Stimulated activated naive CD8-positive, alpha-beta T cell treated with anti-CD3 and anti-CD28 coated beads, Interleukin-15, Interleukin-2, amounts not matched to agents 100 ng/mL and 50 ng/mL, for 24 hours (primary cell): ENCODE results near the gene AACS.
"Not testable (repeated sequence)": the region's sequence is repeated elsewhere in the genome, so short reads cannot be mapped to it uniquely, and the experiment has no call there.

Source experiments
- H3K27ac Mint-ChIP-seq: one replicate; pipeline ENCODE4 v1.8.0; 2021; ENCODE audit warnings: mild to moderate bottlenecking, mixed read lengths
- H3K27me3 Mint-ChIP-seq: one replicate; pipeline ENCODE4 v1.8.0; 2021; ENCODE audit warnings: mixed read lengths
- H3K36me3 Mint-ChIP-seq: one replicate; pipeline ENCODE4 v1.8.0; 2021; ENCODE audit warnings: low read depth, mixed read lengths
- H3K4me1 Mint-ChIP-seq: one replicate; pipeline ENCODE4 v1.8.0; 2021; ENCODE audit warnings: low read depth, mixed read lengths
- H3K4me3 Mint-ChIP-seq: one replicate; pipeline ENCODE4 v1.8.0; 2021; ENCODE audit warnings: mild to moderate bottlenecking, mixed read lengths
- H3K9me3 Mint-ChIP-seq: one replicate; pipeline ENCODE4 v1.8.0; 2021; ENCODE audit warnings: mixed read lengths

AACS gene

DNA sequence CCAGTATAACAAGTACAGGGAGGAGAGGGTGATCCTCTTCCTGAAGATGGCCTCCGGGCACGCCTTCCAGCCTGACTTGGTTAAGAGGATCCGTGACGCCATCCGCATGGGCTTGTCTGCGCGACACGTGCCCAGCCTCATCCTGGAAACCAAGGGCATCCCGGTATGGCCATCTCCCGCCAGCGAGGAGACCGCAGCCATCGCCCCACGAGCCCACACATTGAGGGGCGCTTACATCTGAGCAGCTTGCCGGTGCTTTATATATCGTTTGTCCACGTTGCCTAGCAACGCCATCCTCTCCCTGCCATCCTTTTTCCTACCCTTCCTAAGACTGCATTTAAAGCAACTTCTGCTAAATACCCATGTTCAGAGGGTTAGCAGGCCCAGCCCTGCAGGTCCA is 71.5 kb downstream of the AACS start:
- H3K27me3 Mint-ChIP-seq: no peaks in the 10 kb centered on the region
- H3K4me3 Mint-ChIP-seq: no peak overlapping the region
- H3K27ac Mint-ChIP-seq: no peak overlapping the region
- H3K36me3 Mint-ChIP-seq: peaks cover 4% of the 10 kb centered on the region
- no peaks in the 10 kb centered on the region for H3K9me3 Mint-ChIP-seq
- H3K4me1 Mint-ChIP-seq: no peaks in the 10 kb centered on the region

DNA sequence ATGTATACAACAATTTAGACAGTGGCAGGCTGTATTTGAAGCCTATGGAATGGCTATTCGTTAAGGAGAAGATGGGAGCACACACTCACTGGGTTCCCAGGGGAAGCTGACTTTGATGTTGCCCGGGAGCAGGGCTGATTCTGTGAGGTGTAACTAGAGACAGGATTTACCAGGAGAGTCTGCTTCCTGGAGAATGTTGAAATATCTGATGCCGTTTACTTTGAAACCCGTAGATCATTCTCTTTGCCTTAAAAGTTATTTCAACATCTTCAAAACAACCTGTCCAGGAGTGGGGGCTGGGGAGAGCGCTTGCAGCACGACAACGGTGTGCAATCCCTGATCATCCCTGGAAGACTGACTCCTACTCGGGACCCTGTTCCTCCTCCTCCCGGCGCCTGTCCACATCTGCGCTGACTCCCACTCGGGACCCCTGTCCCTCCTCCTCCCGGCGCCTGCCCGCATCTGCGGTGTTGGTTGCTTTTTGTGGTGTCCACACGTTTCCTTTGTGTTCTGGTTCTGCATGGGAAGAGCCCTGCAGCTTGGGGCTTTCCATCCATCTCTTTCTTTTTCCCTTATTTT is 72.6 kb downstream of the AACS start:
- peaks cover 4% of the 10 kb centered on the region for H3K36me3 Mint-ChIP-seq
- no peaks in the 10 kb centered on the region for H3K27me3 Mint-ChIP-seq
- no peak overlapping the region for H3K4me3 Mint-ChIP-seq
- H3K9me3 Mint-ChIP-seq: no peaks in the 10 kb centered on the region
- no peak overlapping the region for H3K27ac Mint-ChIP-seq
- no peaks in the 10 kb centered on the region for H3K4me1 Mint-ChIP-seq

- H3K9me3 Mint-ChIP-seq: no peaks in the 10 kb centered on the region
- peaks cover 4% of the 10 kb centered on the region for H3K36me3 Mint-ChIP-seq
- H3K4me1 Mint-ChIP-seq: no peaks in the 10 kb centered on the region
- no peak overlapping the region for H3K27ac Mint-ChIP-seq
- H3K27me3 Mint-ChIP-seq: no peaks in the 10 kb centered on the region
- no peak overlapping the region for H3K4me3 Mint-ChIP-seq
These were observed 75.3 kb downstream of the AACS start for GRCh38 chr12:125140279-125141209.

GRCh38 chr12:125141210-125141573 is 76.0 kb downstream of the AACS start:
- H3K4me1 Mint-ChIP-seq, H3K27ac Mint-ChIP-seq, H3K36me3 Mint-ChIP-seq, H3K9me3 Mint-ChIP-seq, H3K27me3 Mint-ChIP-seq, H3K4me3 Mint-ChIP-seq: not testable (repeated sequence)

- H3K27ac Mint-ChIP-seq: no peak overlapping the region
- H3K27me3 Mint-ChIP-seq: no peaks in the 10 kb centered on the region
- no peak overlapping the region for H3K4me3 Mint-ChIP-seq
- peaks cover 4% of the 10 kb centered on the region for H3K36me3 Mint-ChIP-seq
- no peaks in the 10 kb centered on the region for H3K9me3 Mint-ChIP-seq
- no peaks in the 10 kb centered on the region for H3K4me1 Mint-ChIP-seq
These were observed 77.4 kb downstream of the AACS start for GRCh38 chr12:125142601-125143000.

DNA sequence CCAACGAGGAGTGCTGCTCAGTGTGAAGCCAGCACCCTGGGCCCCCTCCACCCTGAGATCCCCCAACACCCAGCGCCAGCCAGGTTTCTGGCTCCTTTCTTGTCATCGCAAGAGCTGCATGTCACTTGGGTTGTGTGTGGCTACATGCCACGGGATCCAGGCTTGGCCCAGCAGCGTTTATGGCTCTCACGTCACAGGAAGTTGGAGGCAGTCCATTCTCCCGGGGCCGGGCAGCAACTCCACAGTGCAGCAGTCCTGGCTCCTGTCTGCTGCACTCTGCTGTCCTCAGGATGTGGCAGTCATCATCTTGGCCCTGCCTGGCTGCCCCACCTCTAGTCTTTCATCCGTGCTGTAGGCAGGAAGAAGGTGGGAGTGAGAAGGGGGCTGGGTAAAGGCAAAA is 78.3 kb downstream of the AACS start:
- H3K4me3 Mint-ChIP-seq: no peak overlapping the region
- no peaks in the 10 kb centered on the region for H3K9me3 Mint-ChIP-seq
- no peaks in the 10 kb centered on the region for H3K36me3 Mint-ChIP-seq
- no peak overlapping the region for H3K27ac Mint-ChIP-seq
- H3K27me3 Mint-ChIP-seq: no peaks in the 10 kb centered on the region
- no peaks in the 10 kb centered on the region for H3K4me1 Mint-ChIP-seq

- H3K27ac Mint-ChIP-seq: no peak overlapping the region
- H3K36me3 Mint-ChIP-seq: no peaks in the 10 kb centered on the region
- H3K27me3 Mint-ChIP-seq: no peaks in the 10 kb centered on the region
- no peak overlapping the region for H3K4me3 Mint-ChIP-seq
- no peaks in the 10 kb centered on the region for H3K4me1 Mint-ChIP-seq
- no peaks in the 10 kb centered on the region for H3K9me3 Mint-ChIP-seq
These were observed 80.0 kb downstream of the AACS start for GRCh38 chr12:125145196-125145595.

DNA sequence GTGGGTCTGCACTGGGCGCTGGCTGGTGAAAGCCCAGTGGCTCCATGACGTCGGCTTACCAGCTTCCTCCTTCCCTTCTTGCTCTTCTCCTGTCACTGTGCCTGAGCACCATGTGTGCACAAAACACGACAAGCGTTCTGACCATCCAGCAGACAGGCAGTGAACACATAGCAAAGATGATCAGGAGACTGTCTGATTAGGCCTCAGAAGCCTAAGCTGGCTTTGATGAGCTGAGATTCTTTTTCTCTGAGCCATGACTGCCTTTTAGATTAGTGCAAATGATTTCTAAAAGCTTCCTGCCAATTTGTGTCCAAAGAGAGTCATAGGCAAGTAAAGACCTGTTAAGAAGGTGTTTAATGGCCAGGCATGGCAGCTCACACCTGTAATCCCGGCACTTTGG is 83.1 kb downstream of the AACS start:
- Mint-ChIP-seq H3K36me3 (no peaks in the 10 kb centered on the region), H3K27me3 (no peaks in the 10 kb centered on the region), H3K4me3 (no peak overlapping the region), H3K4me1 (no peaks in the 10 kb centered on the region), H3K27ac (no peak overlapping the region), H3K9me3 (no peaks in the 10 kb centered on the region)

DNA sequence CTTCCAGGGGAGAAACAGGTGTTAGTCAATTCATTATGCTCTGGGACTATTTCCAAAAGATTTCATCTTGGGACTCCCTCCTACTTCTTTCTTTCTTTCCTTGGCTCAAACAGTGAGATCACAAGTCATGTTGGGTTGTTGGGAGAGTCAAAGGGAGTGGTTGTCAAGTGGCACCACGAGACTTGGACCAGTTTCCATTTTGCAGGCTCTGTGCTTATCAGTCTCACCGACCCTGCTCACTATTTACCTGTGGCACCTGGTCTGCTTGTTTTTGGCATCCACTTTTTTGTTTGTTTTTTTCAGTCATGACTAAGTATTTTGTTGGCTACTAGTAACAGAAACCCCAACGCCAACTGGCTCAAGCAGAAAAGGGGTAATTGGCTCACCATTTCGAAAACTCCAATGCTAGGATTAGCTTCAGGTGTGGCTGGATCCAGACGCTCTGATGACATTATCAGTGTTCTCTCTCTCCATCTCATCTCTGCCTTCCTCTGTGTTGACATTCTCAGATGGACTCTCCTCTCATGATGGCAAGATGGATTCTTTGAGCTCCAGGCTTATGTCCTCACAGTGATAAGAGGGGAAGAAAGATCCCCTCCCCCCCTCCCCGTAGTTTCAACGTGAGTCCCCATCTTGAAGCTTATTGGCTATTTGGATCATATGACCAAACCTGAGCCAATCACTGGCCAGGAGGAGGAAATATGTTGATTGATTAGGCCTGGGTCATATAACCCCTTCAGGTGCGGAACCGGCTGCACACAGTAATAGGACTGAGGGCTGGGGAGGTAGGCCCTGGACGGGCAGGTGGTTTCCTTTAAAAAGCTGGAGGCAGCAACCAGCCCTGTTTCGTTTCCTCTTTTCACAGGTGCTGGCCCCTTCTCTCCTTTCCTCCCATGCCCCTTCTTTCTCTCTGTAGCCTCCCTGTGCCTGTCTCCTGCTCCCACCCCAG is 84.2 kb downstream of the AACS start:
- H3K4me3 Mint-ChIP-seq: no peak overlapping the region
- no peaks in the 10 kb centered on the region for H3K27me3 Mint-ChIP-seq
- no peaks in the 10 kb centered on the region for H3K36me3 Mint-ChIP-seq
- H3K9me3 Mint-ChIP-seq: no peaks in the 10 kb centered on the region
- no peak overlapping the region for H3K27ac Mint-ChIP-seq
- H3K4me1 Mint-ChIP-seq: no peaks in the 10 kb centered on the region

- H3K4me1 Mint-ChIP-seq: no peaks in the 10 kb centered on the region
These were observed 86.0 kb downstream of the AACS start for GRCh38 chr12:125151284-125151683.

GRCh38 chr12:125152463-125152862 is 87.2 kb downstream of the AACS start:
- H3K4me1 Mint-ChIP-seq: no peaks in the 10 kb centered on the region
- no peak overlapping the region for H3K4me3 Mint-ChIP-seq
- no peak overlapping the region for H3K27ac Mint-ChIP-seq
- H3K36me3 Mint-ChIP-seq: no peaks in the 10 kb centered on the region
- no peaks in the 10 kb centered on the region for H3K9me3 Mint-ChIP-seq
- no peaks in the 10 kb centered on the region for H3K27me3 Mint-ChIP-seq

More at GRCh38 chr12:125151284-125151683, 86.0 kb downstream of the AACS start:
- no peak overlapping the region for H3K27ac Mint-ChIP-seq
- no peaks in the 10 kb centered on the region for H3K27me3 Mint-ChIP-seq
- no peaks in the 10 kb centered on the region for H3K9me3 Mint-ChIP-seq
- H3K4me3 Mint-ChIP-seq: no peak overlapping the region
- no peaks in the 10 kb centered on the region for H3K36me3 Mint-ChIP-seq

GRCh38 chr12:125155366-125155765 is 90.1 kb downstream of the AACS start:
- H3K27ac Mint-ChIP-seq: no peak overlapping the region
- no peak overlapping the region for H3K4me3 Mint-ChIP-seq
- H3K4me1 Mint-ChIP-seq: no peaks in the 10 kb centered on the region
- no peaks in the 10 kb centered on the region for H3K9me3 Mint-ChIP-seq
- H3K36me3 Mint-ChIP-seq: no peaks in the 10 kb centered on the region
- H3K27me3 Mint-ChIP-seq: no peaks in the 10 kb centered on the region

DNA sequence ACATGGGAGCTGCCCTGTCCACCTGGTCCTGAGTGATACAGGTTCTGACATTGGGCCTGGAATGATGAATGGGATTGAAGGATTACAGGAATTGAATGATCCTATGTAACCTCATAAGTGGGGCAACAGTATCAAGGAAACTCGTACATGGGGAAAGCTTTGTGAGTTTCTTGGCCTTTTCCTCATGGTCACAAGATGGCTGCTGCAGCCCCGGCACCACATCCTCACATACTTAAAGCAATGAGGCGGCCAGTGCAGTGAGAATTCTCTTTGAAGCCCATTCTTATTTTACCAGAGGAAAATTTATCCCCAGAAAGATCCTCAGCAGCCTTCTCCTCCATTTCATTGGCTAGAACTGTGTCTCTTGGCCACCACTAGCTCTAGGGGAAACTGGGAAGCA is 91.9 kb downstream of the AACS start:
- H3K27me3 Mint-ChIP-seq: no peaks in the 10 kb centered on the region
- H3K36me3 Mint-ChIP-seq: no peaks in the 10 kb centered on the region
- no peaks in the 10 kb centered on the region for H3K4me1 Mint-ChIP-seq
- no peak overlapping the region for H3K4me3 Mint-ChIP-seq
- no peak overlapping the region for H3K27ac Mint-ChIP-seq
- no peaks in the 10 kb centered on the region for H3K9me3 Mint-ChIP-seq

DNA sequence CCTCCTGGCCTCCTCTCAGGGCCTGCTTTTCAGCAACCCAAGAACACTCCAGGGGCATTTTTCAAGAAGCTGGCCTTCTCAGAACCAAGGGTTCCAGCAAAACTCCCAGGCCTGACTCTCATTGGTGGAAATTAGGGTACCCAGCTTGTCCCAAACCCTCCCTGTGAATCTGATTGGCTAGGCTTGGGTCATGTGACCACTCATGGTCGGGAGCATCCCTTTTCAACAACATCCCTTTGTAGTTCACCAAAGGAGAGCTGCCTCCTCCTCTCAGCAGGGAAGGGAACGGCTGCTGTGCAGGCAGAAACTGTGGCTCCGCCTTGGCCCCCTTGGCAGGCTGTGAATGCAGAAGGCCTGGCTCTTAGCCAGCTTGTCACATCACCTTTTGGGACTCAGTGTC is 94.5 kb downstream of the AACS start:
- H3K36me3 Mint-ChIP-seq: no peaks in the 10 kb centered on the region
- no peak overlapping the region for H3K4me3 Mint-ChIP-seq
- H3K4me1 Mint-ChIP-seq: no peaks in the 10 kb centered on the region
- no peak overlapping the region for H3K27ac Mint-ChIP-seq
- no peaks in the 10 kb centered on the region for H3K9me3 Mint-ChIP-seq
- H3K27me3 Mint-ChIP-seq: no peaks in the 10 kb centered on the region
